Measurements from ENCODE around the gene PHYH. TPM values are rescaled to one million over a fixed set of nuclear protein-coding genes. Genes with fewer than 3 reads are reported as not detected.

The PHYH gene
- total and polyA plus RNA-seq, 2 of the 4 experiments (the other 2 are of a cell fraction) = 10.9 to 13.4 TPM

DNA sequence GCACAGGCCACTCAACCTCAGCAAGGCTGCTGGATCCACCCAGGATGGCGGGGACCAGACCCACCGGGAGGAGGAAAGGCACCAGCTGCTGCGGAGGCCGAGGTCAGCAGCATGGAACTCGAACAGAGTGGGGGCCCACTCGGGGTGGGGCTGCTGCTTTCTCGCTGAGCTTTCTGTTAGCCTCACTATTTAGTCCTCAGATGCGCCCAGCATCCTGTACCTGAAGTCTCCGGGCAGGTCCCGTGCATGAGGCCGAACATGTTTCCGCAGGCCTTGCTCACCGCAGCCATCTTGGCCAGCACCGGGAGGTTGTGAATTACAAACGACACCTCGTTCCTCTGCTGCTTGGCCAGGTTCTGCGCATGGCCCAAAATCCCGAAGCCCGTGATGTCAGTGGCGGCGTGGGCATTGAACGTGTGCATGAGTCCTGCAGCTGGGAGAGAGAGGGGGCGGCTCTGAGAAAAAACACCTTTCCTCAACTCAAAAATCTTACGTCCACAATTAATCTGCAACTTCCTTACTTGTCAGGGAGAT, 22.8 kb upstream of the PHYH start:
- POLR2A ChIA-PET (ENCODE audit: unreplicated experiment) = no interaction called here
- BruUV-seq (replicated peaks) = no TSS peak
- intact Hi-C loops (cut with micrococcal nuclease) = no loop called here

More for the DNA sequence above, 22.8 kb upstream of the PHYH start:
- Histone ChIP-seq H2BK120ac (ENCODE audit: low read depth, low read length) (no peak overlapping the region), H3K4me3 (ENCODE audit: insufficient read depth, low read depth, low read length) (no peak overlapping the region), H4K8ac (ENCODE audit: low read depth in 2 of 2, low read length in 2 of 2) (no peak overlapping the region), H3K27me3 (ENCODE audit: control insufficient read depth, insufficient read depth, low read length) (no peaks in the 10 kb centered on the region), H4K5ac (ENCODE audit: low read depth, low read length) (no peak overlapping the region), H3K9me1 (ENCODE audit: insufficient read depth, low read length) (no peaks in the 10 kb centered on the region), H4K91ac (ENCODE audit: insufficient read depth, low read depth, low read length) (no peak overlapping the region), H3K4ac (ENCODE audit: low read depth, low read length) (no peak overlapping the region), H2AK9ac (replicated peaks; ENCODE audit: low read depth, low read length, poor library complexity) (no peak overlapping the region), H3K36me3 (ENCODE audit: control insufficient read depth, insufficient read depth, low read length) (peaks cover 39% of the 10 kb centered on the region), H3K9ac (ENCODE audit: low read depth, low read length) (no peak overlapping the region), H3K79me1 (ENCODE audit: low read depth in 1 of 2, low read length in 2 of 2) (no peaks in the 10 kb centered on the region; a peak in 1 of 4 replicates), H3K4me2 (ENCODE audit: low read depth, low read length) (no peak overlapping the region), H3K56ac (ENCODE audit: extremely low read depth, insufficient read depth, low read length) (no peak overlapping the region), H3K23ac (ENCODE audit: low read depth, low read length) (no peak overlapping the region), H2AK5ac (ENCODE audit: low read depth, low read length) (no peak overlapping the region), H3K18ac (ENCODE audit: low read depth, low read length) (no peak overlapping the region), H3K14ac (replicated peaks; ENCODE audit: low read depth, low read length) (no peak overlapping the region), H2BK20ac (ENCODE audit: low read depth, low read length) (no peak overlapping the region), H3K4me1 (ENCODE audit: control insufficient read depth, insufficient read depth, low read length) (no peaks in the 10 kb centered on the region), H3K9me3 (ENCODE audit: control insufficient read depth, insufficient read depth, low read length) (no peaks in the 10 kb centered on the region), H3K27ac (ENCODE audit: insufficient read depth, low read length) (no peak overlapping the region), H4K20me1 (ENCODE audit: insufficient read depth, low read length) (no peaks in the 10 kb centered on the region), H2BK15ac (ENCODE audit: low read depth, low read length) (no peak overlapping the region), H2AFZ (replicated peaks; ENCODE audit: low read length, poor library complexity) (no peak overlapping the region), H2BK5ac (ENCODE audit: low read depth, low read length, poor library complexity, severe bottlenecking) (no peak overlapping the region)
- 99% methylated on average over 8 of the region's 24 CpGs; no CpG with 5 or more reads in 1 of the 2 experiments for WGBS, 2 experiments (ENCODE audit: extremely low coverage in 2 of 2, insufficient read length in 1 of 2)
- DNase-seq (no peak), ATAC-seq (ENCODE audit: low read depth) (no peak)
- dilution Hi-C loops (cut with HindIII; ENCODE audit: low sequenced_read_pairs, unreplicated experiment) (no loop called here), in situ Hi-C loops (cut with MboI; ENCODE audit: low sequenced_read_pairs) (no loop called here)
- no peak for TF ChIP-seq MXI1 (IDR thresholded peaks at IDR 0.05; ENCODE audit: borderline replicate concordance, low read depth, low read length)
- TF ChIP-seq CEBPB (IDR thresholded peaks at IDR 0.05; ENCODE audit: low read depth, low read length) = no peak
- no peak for TF ChIP-seq FOS (IDR thresholded peaks at IDR 0.05; ENCODE audit: low read depth, low read length)
- no peak for TF ChIP-seq MAFK (IDR thresholded peaks at IDR 0.05; ENCODE audit: low read depth, low read length)
- no peak for TF ChIP-seq RAD21 (IDR thresholded peaks at IDR 0.05; ENCODE audit: low read length)
- TF ChIP-seq, protein P1, sequence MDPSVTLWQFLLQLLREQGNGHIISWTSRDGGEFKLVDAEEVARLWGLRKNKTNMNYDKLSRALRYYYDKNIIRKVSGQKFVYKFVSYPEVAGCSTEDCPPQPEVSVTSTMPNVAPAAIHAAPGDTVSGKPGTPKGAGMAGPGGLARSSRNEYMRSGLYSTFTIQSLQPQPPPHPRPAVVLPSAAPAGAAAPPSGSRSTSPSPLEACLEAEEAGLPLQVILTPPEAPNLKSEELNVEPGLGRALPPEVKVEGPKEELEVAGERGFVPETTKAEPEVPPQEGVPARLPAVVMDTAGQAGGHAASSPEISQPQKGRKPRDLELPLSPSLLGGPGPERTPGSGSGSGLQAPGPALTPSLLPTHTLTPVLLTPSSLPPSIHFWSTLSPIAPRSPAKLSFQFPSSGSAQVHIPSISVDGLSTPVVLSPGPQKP (IDR thresholded peaks at IDR 0.05; ENCODE audit: borderline replicate concordance, low read depth, low read length) = no peak
- no peak for TF ChIP-seq BHLHE40 (IDR thresholded peaks at IDR 0.05; ENCODE audit: low read depth, low read length)
- TF ChIP-seq MAZ (IDR thresholded peaks at IDR 0.05; ENCODE audit: borderline replicate concordance, low read depth, low read length) = no peak
- TF ChIP-seq SMC3 (IDR thresholded peaks at IDR 0.05; ENCODE audit: low read depth, low read length) = no peak
- CTCF ChIA-PET = no interaction called here
